Activated CD4-positive, alpha-beta T cell treated with anti-CD3 and anti-CD28 coated beads for 48 hours (primary cell): Measurements from ENCODE around the gene ATP8B2.
A peak's percentile ranks its signal among the peaks of the same experiment; 100 is the strongest.
"Not testable (repeated sequence)": the region's sequence is repeated elsewhere in the genome, so short reads cannot be mapped to it uniquely, and the experiment has no call there.

ENCODE experiments used
- DNase-seq: peaks from one replicate; pipeline ENCODE4 v3.0.0-alpha.2; 2020

ATP8B2 gene

DNA sequence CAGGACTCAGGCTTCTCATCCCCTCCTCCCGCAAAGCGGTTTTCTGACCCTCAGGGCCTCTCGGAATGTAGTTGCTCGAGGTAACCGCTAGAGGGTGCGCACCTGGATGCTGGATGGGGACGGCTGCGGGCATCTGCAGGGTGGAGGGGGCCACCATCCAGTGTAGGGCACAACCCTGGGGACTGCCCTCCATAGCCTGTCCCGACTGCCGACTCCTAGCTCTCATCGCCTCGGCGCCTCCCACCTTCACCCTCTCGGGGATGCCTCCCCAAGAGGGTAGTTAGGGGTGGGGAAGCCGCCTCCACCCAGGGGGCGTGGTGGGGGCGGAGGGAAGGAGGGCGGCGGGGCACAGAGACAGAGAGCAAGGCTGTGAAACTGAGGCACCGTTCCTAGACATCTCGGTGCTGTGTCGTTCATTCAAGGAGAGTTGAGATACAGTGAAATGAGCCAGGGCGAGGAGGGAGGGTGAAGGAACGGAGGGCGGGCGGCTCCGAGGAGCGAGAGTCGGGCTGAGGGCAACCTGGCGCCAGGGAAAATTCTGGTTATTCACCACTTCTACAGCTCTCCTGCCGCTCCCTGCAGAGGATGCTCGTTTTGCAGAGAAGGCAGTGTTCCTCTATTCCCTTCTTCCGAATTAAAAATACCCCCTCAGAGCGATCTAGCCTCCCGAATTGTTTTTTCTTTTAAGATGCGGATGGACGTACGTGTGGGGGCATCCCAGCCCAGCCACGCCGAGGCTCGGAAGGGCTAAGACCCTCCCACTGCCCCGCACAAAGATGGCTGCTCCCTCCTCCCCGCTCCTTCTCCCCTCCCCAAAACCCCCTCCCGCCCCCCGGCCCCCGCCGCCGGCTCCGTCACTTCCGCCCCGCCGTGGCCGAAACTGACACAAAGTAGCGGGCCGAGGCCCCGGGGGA lies at the start of gene ATP8B2:
Gene ATP8B2, plus strand, starts transcription at position 857 of the 914 bp plus-strand sequence. CDS start 2,617 bp downstream, outside the sequence.
- peak; percentile 89 for DNase-seq

DNA sequence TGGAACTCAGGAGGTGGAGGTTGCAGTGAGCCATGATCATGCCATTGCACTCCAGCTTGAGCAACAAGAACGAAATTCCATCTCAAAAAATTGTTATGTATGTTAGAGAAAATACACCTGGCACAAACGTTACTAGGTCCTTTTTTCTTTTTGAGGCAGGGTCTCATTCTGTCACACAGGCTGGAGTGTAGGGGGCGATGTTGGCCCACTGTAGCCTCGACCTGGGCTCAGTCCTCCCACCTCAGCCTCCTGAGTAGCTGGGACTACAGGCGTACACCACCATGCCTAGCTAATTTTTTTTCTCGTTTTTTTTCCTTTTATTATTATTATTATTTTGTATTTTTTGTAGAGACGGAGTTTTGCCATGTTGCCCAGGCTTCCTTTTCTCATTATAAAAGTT lies 48.5 kb upstream of the ATP8B2 start:
- peak; percentile 56 for DNase-seq

DNA sequence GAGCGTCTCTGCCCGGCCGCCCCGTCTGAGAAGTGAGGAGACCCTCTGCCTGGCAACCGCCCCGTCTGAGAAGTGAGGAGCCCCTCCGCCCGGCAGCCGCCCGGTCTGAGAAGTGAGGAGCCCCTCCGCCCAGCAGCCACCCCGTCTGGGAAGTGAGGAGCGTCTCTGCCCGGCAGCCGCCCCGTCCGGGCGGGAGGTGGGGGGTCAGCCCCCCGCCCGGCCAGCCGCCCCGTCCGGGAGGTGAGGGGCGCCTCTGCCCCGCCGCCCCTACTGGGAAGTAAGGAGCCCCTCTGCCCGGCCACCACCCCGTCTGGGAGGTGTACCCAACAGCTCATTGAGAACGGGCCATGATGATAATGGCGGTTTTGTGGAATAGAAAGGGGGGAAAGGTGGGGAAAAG lies 37.7 kb upstream of the ATP8B2 start:
- DNase-seq = not testable (repeated sequence)

- no peak for DNase-seq
Observed at GRCh38 chr1:154288661-154289060, 36.7 kb upstream of the ATP8B2 start.

DNA sequence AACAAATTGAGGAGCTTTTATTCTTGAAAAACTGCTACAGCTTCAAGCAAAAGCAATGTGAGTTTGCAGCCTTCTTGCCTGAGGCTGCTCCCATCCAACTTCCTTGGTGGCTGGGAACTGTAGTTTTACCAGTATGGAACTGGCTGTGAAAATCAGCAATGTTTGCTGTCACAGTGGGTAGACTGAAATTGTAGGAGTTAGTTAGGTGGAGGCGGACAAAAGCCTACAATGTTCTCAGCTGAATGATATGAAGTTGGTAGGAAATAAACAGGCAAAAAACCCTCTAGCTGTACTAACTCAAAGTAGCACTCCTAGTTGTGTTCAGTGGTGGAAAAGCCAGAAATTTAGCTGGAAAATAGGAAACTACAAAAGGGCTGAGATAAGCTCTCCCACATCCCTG lies 34.4 kb upstream of the ATP8B2 start:
- no peak for DNase-seq

- no peak for DNase-seq
Observed at GRCh38 chr1:154295408-154296235, 29.7 kb upstream of the ATP8B2 start.

- no peak for DNase-seq
Observed at GRCh38 chr1:154301582-154301981, 23.7 kb upstream of the ATP8B2 start.

DNA sequence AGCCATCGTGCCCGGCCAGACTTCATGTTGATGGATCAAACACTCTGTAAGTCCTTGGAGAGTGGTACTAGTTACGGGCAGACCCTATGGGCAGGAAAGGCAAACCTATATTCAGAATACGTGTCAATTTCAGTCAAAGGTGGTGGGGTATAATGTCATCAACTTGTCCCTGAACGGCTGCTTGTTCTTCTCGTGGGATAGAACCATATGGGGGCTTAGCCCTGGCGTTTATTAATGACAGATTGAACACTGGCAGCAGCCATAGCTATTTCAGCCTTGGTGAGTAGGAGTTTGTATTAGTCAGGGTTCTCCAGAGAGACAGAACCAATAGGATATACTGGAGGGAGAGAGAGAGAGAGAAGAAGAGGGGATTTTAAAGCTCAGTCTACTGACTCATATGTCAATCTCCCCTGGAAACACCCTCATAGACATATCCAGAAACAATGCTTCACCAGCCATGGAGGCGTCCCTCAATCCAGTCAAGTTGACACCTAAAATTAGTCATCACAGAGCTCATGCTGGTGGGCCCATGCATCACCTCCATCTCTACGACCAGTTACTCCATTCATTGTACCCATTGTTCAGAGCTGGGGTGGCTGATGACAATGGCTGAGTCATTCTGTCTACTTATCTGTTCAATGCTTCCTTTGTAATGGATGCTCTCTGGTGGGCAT lies 20.5 kb upstream of the ATP8B2 start:
- peak; percentile 78 for DNase-seq

- DNase-seq = no peak
Observed at GRCh38 chr1:154306151-154306550, 19.2 kb upstream of the ATP8B2 start.

- peak; percentile 7 for DNase-seq
Observed at GRCh38 chr1:154307670-154308270, 17.6 kb upstream of the ATP8B2 start.

DNA sequence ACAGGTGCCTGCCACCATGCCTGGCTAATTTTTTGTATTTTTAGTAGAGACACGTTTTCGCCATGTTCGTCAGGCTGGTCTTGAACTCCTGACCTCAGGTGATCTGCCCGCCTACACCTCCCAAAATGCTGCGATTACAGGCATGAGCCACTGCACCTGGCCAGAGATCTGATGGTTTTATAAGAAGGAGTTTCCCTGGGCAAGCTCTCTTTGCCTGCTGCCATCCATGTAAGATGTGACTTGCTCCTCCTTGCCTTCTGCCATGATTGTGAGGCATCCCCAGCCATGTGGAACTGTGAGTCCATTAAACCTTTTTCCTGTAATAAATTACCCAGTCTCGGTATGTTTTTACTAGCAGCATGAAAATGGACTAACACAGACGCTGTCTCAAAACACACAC lies 16.2 kb upstream of the ATP8B2 start:
- not testable (repeated sequence) for DNase-seq

DNA sequence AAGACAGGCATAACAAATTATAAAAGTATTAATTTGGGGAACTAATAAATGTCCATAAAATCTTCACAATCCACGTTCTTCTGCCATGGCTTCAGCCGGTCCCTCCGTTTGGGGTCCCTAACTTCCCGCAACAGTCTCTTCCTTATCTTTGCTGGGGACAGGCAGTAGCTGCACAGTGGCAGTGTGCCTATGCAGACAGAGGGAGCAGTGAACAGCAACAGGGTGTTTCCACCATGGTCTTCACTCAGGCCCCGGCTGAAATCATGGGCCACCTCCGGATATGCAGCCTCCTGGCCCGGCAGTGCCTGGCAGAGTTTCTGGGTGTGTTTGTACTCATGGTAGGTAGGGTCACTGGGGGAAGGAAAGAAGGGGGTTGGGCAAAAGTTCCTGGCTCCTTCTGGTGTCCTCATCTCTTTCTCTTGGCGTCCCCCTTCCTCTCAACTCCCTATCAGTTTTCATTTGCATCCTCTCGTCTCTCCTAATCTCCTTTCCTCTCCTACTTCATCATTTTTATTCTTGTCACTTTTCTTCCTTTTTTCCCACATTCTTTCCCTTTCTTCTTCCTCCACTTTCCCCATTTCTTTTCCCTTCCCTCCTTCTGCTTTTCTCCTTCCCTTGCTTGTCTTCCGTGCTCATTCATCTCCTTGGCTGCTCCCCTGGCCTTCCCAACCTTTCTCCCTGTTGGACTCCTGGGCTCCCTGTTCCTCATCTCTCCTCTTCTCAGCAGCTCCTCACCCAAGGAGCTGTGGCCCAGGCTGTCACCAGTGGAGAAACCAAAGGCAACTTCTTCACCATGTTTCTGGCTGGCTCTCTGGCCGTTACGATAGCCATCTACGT lies 12.9 kb upstream of the ATP8B2 start:
- not testable (repeated sequence) for DNase-seq

GRCh38 chr1:154313066-154313356 lies 12.3 kb upstream of the ATP8B2 start:
- DNase-seq = no peak

- not testable (repeated sequence) for DNase-seq
Observed at GRCh38 chr1:154314226-154314625, 11.1 kb upstream of the ATP8B2 start.

DNA sequence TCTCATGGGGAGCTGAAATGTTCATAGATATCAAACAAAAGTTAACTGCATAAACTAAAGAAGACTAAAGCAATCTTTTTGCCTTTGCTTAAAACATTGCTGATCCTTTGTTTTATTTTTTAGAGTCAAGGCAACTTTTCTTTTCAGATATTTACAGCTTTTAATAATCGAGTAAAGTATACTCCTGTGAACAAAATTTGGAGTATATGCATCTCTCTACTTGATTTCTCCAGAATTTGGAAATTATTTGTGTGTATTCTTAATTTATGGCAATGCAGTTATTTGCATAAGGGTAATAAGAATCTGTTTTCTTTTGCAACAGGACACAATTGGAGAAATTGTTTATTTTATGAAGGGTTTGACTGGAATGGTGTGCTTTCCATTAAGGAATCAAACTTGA lies 8.6 kb upstream of the ATP8B2 start:
- no peak for DNase-seq

DNA sequence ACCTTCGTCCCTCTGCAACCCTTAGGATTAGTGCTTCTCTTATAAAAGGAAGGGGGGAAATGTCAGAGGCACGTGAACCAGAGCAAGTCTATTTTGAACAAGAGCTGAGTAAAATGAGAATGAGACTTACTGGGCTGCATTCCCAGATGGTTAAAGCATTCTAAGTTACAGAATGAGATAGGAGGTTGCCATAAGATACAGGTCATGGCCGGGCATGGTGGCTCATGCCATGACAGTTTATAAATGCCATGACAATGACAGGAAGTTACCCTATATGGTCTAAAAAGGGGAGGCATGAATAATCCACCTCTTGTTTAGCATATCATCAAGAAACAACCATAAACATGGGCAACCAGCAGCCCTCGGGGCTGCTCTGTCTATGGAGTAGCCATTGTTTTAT lies 6.9 kb upstream of the ATP8B2 start:
- no peak for DNase-seq

DNA sequence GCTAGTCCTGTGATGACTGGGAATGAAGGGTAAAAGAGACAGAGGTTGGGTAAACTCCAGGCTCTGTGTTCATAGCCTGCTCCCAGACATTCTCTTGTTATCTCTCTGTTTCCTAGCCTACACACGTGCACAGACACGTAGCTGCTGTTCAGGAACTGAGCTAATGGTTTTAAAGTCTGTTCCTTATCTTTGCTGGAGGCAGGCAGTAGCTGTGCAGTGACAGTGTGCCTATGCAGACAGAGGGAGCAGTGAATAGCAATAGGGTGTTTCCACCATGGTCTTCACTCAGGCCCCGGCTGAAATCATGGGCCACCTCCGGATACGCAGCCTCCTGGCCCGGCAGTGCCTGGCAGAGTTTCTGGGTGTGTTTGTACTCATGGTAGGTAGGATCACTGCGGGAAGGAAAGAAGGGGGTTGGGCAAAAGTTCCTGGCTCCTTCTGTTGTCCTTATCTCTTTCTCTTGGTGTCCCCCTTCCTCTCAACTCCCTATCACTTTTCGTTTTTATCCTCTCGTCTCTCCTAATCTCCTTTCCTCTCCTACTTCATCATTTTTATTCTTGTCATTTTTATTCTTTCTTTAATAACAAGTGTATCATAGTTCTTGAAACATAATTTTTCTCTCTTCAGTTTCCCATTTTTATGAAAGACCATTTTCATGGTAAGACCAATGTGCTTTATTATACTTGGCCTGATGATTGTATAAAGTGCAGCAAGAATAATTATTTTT lies 4.3 kb upstream of the ATP8B2 start, which contains the start of gene AQP10:
Gene AQP10, plus strand, starts transcription at position 212 of the 727 bp plus-strand sequence. Its CDS starts 63 bp downstream, at position 275.
- no peak for DNase-seq

- DNase-seq = not testable (repeated sequence)
Observed at GRCh38 chr1:154321609-154321934, 3.8 kb upstream of the ATP8B2 start.

- no peak for DNase-seq
Observed at GRCh38 chr1:154323493-154323892, 1.8 kb upstream of the ATP8B2 start.

DNA sequence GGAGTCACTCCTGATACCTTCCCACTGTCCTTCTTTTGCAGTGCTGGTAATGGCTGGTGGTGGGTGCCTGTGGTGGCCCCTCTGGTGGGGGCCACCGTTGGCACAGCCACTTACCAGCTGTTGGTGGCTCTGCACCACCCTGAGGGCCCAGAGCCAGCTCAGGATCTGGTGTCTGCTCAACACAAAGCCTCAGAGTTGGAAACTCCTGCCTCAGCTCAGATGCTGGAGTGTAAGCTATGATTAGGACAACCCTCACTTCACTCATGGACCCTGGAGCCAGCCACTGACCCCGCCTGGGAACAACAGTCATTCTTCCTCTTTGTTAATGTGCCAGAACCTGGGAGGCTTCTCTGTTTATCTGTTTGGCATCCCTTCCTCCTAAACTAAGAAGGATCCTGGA lies 1.1 kb upstream of the ATP8B2 start:
- no peak for DNase-seq
